Activated T-cell treated with anti-CD3 and anti-CD28 coated beads for 48 hours (primary cell): ENCODE results near the gene COTL1.
"Not testable (repeated sequence)": the region's sequence is repeated elsewhere in the genome, so short reads cannot be mapped to it uniquely, and the experiment has no call there.

Experiments used
- DNase-seq: peaks from one replicate; pipeline ENCODE4 v3.0.0-alpha.2; 2020; ENCODE audit warnings: low read depth

Gene COTL1

DNA sequence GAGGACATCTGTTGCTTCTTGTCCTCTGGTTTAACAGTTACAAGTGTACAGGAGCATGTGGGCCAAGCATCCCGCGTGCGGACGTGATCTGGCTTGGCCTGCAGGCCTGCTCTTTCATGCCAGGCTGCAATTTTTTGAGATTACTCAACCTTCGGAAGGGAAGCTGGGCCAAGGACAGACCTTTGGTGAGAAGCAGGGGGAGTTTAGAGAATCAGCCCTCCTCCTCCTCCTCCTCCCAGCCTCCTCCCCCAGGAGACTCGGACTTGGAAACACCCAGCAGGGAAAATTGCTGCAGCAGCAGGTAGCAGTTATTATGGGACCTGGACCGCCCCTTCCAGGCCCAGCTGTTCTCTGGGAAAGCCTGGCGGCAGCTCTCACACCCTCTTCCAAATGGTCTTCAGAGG, 25.3 kb upstream of the COTL1 start:
- DNase-seq: no peak

DNA sequence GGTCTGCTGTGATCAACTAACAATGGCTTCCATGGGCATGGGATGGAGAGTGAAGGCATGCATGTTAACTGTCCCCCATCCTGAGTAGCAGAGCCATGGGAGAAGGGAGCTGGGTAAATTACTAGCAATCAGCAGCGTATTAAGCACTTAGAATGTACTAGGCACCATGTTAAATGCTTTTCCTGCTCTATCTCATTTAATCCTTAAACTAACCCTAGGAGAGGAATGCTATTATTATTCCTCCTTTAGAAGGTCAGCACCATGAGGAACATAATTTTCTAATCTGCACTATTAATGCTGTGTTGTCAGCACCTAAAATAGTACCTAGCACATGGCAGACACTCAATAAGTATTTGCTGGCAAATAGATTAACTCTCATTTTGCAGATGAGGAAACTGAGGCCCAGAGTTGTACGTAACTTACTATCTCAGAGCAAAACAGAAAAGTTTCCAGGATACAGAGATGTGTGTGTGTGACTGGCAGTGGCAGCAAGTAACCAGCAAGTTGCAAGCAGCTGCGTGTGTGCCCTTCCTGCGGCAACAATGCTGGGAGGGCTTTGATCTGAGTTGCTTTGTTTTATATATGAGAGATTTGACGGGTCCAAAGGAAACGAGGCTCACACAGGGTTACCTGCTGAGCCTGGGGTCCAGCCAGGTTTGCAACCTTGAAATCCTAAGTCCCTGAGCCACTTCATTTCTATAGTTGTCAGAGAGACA, 23.9 kb upstream of the COTL1 start:
- DNase-seq: no peak

DNA sequence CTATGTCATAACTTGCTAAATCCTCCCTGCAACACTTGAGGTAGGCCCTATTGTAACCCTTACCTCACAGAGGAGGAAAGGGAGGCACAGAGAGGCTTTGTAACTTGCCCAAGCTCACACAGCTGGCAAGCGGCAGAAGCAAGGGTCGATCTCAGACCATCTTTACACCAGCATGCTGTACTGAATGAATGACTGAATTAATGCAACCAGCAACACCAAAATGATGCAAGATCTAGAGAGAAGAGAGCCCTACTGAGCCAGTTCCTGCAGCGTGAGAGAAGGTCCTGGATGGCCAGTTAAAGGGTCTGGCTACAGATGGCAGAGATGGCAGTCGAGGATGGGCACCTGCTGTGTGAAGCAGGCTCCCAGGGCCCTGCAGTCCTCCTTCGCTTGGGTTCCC, 22.3 kb upstream of the COTL1 start:
- no peak for DNase-seq

DNA sequence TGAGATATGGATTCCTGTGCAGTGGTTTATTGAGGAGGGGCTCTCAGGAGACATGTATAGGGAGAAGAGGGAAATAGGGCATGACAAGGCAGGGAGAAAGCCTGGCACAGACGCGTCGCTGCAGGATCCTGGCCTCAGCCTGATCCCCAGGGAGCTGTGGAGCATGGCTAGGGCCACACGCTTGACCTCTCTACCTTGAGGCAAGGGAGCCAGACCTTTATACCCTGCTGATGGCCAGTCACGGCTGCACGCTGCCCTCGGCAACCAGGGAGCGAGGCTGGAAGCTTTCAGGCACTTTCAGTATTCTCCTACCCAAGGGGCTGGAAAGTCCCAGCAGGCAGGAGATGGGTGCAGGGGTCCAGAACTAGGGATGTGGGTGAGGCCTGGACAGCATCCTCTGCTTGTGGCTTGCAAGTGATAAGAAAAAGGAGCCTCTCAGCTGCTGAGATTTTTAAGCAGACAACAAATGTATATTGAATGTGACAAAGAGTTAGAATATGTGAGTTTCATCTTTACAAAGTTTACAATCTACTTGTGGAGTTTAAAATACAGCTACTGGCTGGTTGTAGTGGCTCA, 20.4 kb upstream of the COTL1 start:
- no peak for DNase-seq

DNA sequence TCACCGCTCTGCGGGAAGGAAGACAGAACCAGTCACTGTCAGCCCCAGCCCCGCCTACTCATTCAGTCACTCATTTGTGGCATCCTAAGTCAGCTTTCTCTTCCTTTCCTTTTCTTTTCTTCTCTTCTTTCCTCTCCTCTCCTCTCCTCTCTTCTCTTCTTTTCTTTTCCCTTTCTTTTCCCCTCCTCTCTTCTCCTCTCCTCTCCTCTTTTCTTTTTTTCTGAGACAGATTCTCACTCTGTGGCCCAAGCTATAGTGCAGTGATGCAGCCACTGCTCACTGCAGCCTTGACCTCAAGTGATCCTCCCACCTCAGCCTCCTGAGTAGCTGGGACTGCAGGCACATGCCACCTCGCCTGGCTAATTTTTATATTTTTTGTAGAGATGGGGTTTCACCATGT, 19.8 kb upstream of the COTL1 start:
- DNase-seq: no peak

DNA sequence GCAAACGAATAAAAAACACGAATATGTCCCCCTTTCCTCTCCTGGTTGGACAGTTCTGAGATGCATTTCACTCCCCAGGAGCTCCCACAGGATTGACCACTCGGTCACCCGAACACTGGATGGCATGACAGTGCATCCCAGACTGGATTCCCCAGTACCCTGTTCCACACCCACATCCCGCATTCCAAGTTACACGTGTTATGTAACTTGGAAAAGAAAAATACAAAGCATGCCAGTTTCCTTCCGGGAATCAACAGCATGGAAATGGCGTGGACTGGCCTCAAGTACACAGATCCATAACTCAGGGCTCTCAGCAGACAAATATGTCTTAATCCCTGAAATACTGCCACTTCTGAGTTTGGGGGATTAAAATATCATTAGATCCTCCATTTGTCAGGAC, 17.8 kb upstream of the COTL1 start:
- DNase-seq: no peak

DNA sequence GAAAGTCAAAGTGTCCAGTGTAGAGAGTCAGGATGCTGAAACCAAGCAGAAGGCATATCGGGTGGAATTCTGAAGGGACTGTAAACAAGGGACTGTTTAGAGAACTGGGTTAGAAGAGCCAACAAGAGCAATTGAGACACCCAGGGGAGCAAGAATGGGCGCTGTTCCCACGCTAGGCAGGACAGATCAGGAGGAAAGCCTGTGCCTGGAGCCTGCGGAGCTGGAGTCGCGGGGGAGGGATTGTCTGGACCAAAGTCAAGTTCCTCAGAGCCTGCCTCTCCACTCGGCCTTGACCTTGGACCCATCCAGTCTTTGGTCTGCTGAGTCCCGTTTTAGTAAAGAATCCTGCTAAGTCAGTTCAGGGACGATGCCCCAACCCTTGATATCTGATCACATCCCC, 15.7 kb upstream of the COTL1 start:
- DNase-seq: no peak

DNA sequence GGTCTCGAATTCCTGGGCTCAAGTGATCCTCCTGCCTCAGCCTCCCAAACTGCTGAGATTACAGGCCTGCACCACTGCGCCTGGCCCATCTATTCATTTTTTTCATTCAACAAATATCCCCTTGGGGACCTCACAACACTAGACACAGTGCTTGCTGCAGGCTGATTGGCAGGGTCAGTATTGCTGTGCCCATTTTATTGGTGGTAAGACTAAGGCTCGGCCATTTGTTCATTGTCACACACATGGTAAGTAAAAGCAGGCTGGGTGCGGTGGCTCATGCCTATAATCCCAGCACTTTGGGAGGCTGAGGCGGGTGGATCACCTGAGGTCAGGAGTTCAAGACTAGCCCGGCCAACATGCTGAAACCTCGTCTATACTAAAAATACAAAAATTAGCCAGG, 15.0 kb upstream of the COTL1 start:
- DNase-seq: not testable (repeated sequence)

DNA sequence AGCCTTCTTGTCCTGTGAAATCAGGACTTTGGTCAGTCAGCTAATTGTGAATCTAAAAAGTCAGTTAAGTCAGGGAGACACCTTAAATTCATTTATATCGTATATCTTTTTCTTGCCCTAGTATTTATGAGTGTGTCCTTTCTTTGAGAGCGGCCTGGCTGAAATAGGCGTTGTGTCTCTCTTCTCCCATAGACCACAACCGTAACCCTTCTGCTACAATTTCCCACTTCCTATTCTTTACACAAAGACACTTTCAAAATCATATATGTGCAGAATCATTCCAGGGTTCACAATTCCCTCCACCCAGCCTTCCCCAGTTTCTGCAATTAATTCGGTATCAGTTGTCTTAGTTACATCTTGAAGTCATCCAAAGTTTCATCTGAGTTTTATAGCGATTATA, 14.0 kb upstream of the COTL1 start:
- DNase-seq: no peak

DNA sequence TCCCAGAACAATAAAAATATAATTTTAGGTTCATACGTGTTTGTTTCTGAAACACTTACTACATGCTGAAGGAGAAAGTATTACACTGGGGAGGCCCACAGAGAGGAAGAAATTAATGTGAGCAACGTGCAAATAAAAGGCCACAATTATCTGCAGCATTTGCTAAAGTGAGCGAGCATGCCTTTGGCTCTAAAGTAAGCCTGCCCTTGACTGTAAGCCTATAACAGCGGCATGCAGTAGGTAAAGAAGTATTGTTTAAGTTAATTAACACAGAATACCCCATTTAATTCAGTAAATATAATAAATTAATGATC, 13.2 kb upstream of the COTL1 start:
- DNase-seq: no peak

DNA sequence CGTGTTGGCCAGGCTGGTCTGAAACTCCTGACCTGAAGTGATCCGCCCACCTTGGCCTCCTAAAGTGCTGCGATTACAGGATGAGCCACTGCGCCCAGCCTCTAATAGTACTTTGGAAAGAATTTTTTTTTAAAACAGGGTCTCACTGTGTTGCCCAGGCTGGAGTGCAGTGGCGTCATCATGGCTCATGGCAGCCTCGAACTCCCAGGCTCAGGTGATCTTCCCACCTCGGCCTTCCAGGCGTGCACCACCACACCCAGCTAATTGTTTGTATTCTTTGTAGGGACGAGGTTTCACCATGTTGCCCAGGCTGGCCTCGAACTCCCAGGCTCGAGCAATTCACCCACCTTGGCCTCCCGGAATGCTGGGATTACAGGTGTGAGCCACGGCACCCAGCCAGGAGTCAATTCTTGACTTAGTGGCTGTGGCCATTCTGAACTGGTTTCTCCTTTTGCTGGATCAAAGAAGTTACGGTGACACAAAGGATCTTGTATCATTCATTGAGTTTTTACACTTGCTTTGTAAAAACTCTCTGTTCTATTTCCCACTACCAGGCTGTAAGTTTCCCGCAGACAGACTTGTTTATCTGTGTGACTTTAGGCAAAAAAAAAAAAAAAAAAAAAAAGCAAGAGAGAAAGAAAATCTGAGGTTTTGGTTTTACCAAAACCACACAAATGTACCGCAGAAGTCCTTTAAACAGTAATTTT, 12.7 kb upstream of the COTL1 start:
- no peak for DNase-seq

DNA sequence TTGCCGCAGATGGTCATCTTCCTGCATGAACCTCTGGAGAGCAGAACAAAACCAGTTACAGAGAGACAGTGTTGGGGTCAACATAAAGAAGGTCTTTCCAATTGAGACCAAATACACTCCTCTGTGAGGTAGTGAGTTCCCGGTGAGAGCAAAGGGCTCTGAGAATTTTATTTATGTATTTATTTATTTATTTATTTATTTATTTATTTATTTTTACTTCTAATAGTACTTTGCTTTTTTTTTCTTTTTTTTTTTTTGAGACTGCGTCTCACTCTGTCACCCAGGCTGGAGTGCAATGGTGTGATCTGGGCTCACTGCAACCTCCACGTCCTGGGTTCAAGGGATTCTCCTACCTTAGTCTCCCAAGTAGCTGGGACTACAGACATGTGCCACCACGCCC, 12.1 kb upstream of the COTL1 start:
- no peak for DNase-seq

DNA sequence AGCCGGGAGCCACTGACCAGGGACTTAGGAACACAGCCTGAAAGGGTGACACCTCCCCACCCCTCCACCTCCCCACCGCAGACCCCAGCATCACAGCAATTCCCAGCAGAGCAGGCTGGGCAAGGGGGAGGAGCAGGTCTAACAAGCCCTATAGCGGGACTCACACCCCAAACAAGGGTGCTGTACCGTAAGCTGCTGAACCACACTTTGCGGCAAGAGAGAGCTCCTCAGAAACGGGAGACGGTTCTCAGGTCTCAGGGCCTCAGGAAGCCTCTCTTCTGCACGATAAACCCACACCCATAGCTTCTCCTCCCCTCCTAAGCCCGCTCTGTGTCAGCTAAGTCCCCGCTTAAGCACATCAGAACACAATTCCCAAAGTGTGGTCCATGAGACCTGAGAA, 11.7 kb upstream of the COTL1 start:
- no peak for DNase-seq

DNA sequence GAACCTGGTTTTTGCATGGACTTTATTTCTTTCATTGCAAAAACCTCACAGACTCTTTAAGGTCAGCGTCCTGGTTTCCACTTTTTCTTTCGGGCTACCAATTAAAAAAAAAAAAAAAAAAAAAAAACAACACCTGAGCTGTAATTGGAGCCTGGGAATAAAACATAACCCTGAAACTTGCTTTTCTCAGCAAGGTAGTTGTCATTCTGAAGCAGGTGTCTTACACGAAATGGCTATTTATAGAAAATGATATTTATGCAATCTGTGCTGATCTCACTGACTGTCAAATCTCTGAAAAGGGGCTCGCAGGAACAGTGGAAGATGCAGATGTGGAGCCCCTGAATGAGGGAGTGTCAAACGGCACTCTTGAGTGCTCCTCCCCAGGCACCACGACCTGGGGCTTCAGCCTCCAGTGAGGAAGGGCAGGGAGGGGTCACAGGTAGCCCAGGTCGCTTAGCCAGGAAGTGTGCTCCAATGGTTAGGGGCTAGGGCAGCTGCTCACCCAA, 10.4 kb upstream of the COTL1 start:
- no peak for DNase-seq

DNA sequence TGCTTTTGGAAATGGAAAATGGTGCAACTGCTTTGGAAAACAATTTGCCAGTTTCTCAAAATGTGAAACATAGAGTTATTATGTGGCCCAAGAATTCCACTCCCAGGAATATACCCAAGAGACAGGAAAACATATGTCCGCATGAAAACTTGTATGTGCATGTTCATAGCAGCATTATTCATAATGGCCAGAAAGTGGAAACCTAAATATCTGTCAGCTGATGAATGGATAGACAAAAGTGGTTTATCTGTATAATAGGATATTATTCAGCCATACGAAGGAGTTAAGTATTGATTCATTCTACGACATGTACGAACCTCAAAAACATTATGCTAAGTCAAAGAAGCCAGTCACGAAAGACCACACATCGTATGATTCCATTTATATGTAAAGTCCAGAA, 7.7 kb upstream of the COTL1 start:
- DNase-seq: no peak

DNA sequence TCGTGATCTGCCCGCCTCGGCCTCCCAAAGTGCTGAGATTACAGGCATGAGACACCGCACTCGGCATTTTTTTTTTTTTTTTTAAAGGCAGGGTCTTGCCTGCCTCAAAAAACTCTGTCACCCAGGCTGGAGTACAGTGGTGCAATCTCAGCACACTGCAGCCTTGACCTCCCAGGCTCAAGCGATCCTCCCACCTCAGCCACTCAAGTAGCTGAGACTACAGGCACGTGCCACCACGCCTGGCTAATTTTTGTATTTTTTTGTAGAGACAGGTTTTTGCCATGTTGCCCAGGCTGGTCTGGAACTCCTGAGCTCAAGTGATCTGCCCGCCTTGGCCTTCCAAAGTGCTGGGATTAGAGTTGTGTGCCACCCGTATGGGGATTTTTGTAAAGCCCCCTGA, 3.0 kb upstream of the COTL1 start:
- DNase-seq: not testable (repeated sequence)

DNA sequence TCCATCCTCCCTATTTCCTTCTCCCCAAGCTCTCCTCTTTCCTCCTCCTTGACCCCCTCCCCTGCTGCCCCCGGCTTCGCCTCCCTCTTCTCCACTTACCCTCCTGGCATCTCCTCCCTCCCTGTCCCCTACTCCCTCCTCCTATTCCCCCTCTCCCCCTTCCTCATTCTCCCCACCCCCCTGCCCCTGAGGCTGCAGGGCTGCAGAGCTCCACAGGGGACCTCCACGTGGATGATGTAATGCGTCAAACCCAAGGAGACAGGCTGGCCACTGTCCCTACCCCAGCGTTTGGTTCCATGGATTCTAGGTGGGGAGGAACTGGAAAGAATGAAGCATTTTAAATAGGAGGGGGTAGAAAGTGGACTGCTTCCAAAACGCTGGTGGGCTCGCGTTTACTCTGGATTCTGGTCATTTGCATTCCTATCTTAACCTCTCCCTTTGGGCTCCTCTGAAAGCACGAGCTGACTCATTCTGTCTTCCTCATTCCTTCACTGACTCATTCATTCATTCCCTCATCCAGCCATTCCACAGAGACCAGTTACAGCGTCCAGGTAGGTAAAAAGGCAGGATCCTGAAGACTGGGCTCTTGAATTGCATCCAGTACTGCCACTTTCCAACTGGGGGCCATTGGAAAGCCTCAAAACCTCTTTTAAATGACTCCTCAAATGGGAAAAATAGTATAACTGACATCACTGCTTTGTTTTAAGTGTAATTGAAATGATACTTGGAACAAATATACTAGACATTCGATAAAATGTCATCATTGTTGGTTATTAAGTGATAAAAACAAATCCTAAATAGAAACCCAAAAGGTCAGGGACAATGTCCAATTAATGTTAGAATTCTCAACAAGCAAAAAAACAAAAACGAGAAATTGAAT, 943 bp upstream of the COTL1 start:
- DNase-seq: no peak

DNA sequence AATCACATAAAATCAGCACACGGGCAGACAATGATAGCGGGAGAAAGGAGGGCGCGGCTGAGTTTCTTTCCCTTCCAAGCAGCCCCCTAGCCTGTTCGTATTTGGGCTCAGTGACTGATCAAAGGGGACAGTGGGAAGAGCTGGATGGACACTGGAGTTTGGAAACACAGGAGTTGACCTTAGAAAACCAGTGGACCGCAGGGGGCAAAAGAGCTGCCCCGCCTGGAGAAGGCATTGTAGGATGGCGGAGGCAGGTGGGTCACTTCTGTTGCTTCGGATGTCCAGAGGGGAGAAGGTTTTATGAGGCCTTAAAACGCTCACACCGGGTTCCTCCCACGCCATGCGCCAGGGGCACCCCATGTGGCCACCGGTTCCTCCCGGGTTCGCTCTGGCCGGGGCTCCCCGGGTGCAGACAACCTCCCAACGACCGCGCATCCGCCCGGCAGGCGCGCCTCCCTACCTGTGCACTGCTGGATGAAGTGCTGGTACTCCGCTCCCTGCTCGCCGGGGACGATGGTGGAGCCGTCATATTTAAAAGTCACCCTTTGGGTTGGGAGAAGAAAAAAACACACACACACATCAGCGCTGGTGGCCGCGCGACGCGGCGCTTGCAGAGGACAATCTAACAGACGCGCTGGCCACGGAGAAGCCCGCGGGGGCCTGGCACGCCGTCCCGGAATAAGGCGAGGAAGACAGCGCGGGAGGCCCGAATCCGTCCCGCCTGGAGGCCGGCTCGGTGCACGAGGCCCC, 662 bp downstream of the COTL1 start:
- DNase-seq: no peak

DNA sequence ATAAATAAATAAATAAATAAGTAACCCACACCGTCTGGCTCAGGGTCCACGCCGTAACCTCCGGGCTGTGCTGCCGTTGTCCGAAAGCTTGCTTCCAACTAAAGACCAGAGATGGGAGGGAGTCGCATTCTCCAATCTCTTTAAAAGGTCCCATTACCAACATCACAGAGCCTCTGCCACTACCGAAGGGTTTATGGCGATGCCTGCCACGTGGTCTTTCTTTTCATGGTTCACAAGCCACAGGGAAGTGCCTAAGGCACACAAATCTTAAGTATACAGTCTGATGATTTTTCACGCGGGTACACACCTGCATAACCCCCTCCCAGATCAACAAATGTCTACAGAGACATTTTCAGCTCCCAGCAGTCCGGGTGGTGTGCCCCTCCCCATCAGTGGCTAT, 1.4 kb downstream of the COTL1 start:
- no peak for DNase-seq

DNA sequence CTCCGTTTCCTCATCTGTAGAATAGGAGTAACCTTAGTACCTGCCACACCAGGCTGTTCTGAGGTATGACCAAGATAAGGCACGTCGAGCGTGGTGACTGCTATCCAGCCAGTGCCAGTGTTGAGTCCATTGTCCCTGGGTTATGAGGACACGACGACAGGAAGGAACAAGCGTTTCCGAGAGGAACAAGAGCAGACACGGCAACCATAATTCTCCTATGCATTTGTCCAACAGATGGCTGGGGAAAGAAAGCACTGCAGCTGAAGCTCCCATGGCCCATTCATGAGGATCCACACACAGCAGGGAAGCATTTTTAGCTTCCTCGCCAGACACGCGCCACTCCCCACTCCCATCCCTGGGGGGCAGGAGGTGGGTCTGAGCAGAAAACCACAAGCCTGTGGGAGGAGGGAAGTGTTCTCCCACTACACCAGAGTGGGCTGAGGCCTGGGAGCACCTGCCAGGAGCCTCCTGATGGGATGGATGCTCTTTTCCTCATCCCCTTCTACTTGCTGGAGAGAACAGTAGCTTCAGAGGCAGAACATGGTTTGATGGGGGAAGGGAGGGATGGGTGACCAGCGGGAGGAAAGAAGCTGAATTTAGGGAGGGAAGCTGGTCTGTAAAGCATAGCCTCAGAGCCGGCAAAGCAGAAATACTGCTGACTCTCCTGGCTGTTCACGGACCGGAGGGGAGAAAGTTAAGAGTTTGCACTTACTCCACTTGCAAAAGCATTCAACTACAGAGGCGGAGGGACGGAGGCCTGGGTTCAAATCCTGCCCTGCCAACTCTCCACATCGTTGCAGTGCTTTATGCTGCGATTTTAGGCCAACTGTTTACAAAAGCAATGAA, 2.7 kb downstream of the COTL1 start:
- DNase-seq: no peak

DNA sequence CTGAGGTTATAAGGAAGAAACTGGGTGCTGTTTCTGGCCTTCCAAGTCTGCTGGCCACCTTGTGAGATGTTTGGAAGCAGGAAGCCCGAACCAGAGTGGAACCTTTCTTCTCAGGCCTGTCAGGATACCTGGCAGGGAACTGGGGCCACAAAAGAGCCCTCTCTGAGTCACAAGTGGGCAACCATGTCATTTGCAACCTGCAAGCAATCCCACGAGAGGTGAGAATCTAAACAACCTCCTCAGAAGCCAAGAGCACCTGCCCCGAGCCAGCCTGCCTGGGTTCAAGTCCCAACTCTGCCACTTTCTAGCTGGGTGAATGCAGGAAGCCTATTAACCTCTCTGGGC, 3.3 kb downstream of the COTL1 start:
- no peak for DNase-seq
